K562 (cell line): Measurements from ENCODE around the gene PIP4K2C. TPM values are rescaled to one million over a fixed set of nuclear protein-coding genes. Genes with fewer than 3 reads are reported as not detected.

Source experiments
- ATAC-seq: fragments of 200-7000 bp; cut with Tn5 transposase; 3 replicates; pipeline ENCODE4 v1.9.1; 2020; ENCODE audit warnings: moderate library complexity
- BruUV-seq: library from RNA; stranded (reverse); fragments of 400-500 nt; replicated peaks from 2 replicates; lab custom pipeline; 2021; lab: Mats Ljungman, UMichigan
- CTCF ChIA-PET: fragments of 300-600 bp; formaldehyde crosslinking; extraction: SDS; loops from one replicate; lab custom pipeline; 2021; ENCODE audit warnings: low intra/inter-chr PET ratio; lab: Yijun Ruan, JAX
- POLR2A ChIA-PET: fragments of 300-600, 350-650 bp; sonication (Branson Sonifier 250); formaldehyde crosslinking; extraction: SDS; loops from one replicate; lab custom pipeline; 2021; ENCODE audit warnings: antibody characterized with exemption, inconsistent platforms; lab: Yijun Ruan, JAX
- DNase-seq, 4 experiments: peaks; one replicate each; pipeline versions ENCODE4 v3.0.0 to v3.0.0-alpha.2; 2011 to 2018; ENCODE audit warnings: low spot score in 3 of 4, mixed read lengths in 3 of 4; ENCODE audit errors: extremely low read depth in 1 of 4
- FAIRE-seq: peaks from 2 replicates; lab custom pipeline; 2011; peaks lifted over from hg19 to GRCh38; lab: Jason Lieb, UNC
- H2AFZ ChIP-seq: 2 replicates; pipeline ENCODE4 v1.6.0; 2011; ENCODE audit warnings: low read depth, low read length, control low read depth, inconsistent platforms
- H3K27ac ChIP-seq: fragments of 200-600 bp; 3 replicates; pipeline ENCODE4 v1.8.0; 2011; ENCODE audit warnings: low read depth, mild to moderate bottlenecking, control low read depth, inconsistent platforms, low read length, moderate library complexity, mixed read lengths; ENCODE audit errors: extremely low read depth
- H3K27me3 ChIP-seq, 2 experiments: fragments of 300-600 bp in 1 of 2; 2 replicates in 1 of 2; 3 replicates in 1 of 2; pipeline versions ENCODE4 v1.6.0 to v1.8.0; 2011; ENCODE audit warnings: inconsistent platforms in 2 of 2, low read length in 2 of 2, mild to moderate bottlenecking in 1 of 2, mixed read lengths in 1 of 2, moderate library complexity in 1 of 2; ENCODE audit not compliant: control insufficient read depth in 2 of 2, insufficient read depth in 2 of 2
- H3K36me3 ChIP-seq: fragments of 300-600 bp; 3 replicates; pipeline ENCODE4 v1.8.0; 2011; ENCODE audit warnings: mild to moderate bottlenecking, low read length, inconsistent platforms; ENCODE audit not compliant: control insufficient read depth, insufficient read depth
- H3K4me1 ChIP-seq, 2 experiments: fragments of 200-600 bp in 1 of 2; replicated peaks in 1 of 2; 2 replicates in 1 of 2; 3 replicates in 1 of 2; pipeline versions ENCODE4 v1.5.1 to v1.8.0; 2011; ENCODE audit warnings: inconsistent platforms in 2 of 2, low read length in 2 of 2, mild to moderate bottlenecking in 1 of 2, mixed read lengths in 1 of 2, moderate library complexity in 1 of 2; ENCODE audit not compliant: control insufficient read depth in 2 of 2, insufficient read depth in 2 of 2
- H3K4me2 ChIP-seq: 2 replicates; pipeline ENCODE4 v1.6.1; 2011; ENCODE audit warnings: low read length, control low read depth, inconsistent platforms, mixed read lengths; ENCODE audit not compliant: insufficient read depth
- H3K4me3 ChIP-seq: fragments of 200-600 bp; sonication (generic), shearing (Covaris generic); 2 replicates; pipeline ENCODE4 v1.5.1; 2016; ENCODE audit warnings: control low read depth, inconsistent platforms
- H3K79me2 ChIP-seq: fragments of 200-600 bp; 3 replicates; pipeline ENCODE4 v1.8.0; 2011; ENCODE audit warnings: low read length, inconsistent platforms; ENCODE audit not compliant: control insufficient read depth, insufficient read depth
- H3K9ac ChIP-seq, 2 experiments: 2 replicates each; pipeline versions ENCODE4 v1.6.0 to v1.6.1; 2011; ENCODE audit warnings: low read depth in 2 of 2, low read length in 2 of 2, control low read depth in 1 of 2, inconsistent platforms in 1 of 2, mild to moderate bottlenecking in 1 of 2, mixed read lengths in 1 of 2; ENCODE audit not compliant: insufficient read depth in 1 of 2
- H3K9me1 ChIP-seq: one replicate; pipeline ENCODE4 v1.6.0; 2011; ENCODE audit warnings: inconsistent platforms, mild to moderate bottlenecking, low read length, moderate library complexity; ENCODE audit not compliant: control insufficient read depth, insufficient read depth
- H3K9me3 ChIP-seq: replicated peaks from 2 replicates; pipeline ENCODE4 v1.5.1; 2011; ENCODE audit warnings: low read depth, low read length, inconsistent platforms; ENCODE audit not compliant: control insufficient read depth, insufficient read depth
- H4K20me1 ChIP-seq: replicated peaks from 2 replicates; pipeline ENCODE4 v1.6.1; 2011; ENCODE audit warnings: low read length, inconsistent platforms, mixed read lengths; ENCODE audit not compliant: control insufficient read depth, insufficient read depth
- CREM ChIP-seq: IDR thresholded peaks from 2 replicates; pipeline ENCODE4 v1.6.1; 2014; ENCODE audit warnings: antibody characterized with exemption, low read depth
- EGR1 ChIP-seq: fragments of 450-650 bp; conservative IDR thresholded peaks from 2 replicates; pipeline ENCODE4 v1.6.1; 2017; ENCODE audit warnings: mild to moderate bottlenecking
- KAT8 ChIP-seq: fragments of 450-650 bp; IDR thresholded peaks from 2 replicates; pipeline ENCODE4 v1.6.1; 2016; ENCODE audit warnings: low read depth, mild to moderate bottlenecking
- KLF10 ChIP-seq: fragments of 250-450 bp; sonication (Bioruptor Pico); IDR thresholded peaks from 2 replicates; pipeline ENCODE4 v1.6.1; 2021; ENCODE audit warnings: matching md5 sums
- SMARCE1 ChIP-seq: fragments of 450-650 bp; IDR thresholded peaks from 2 replicates; pipeline ENCODE4 v1.7.1; 2016; ENCODE audit warnings: mild to moderate bottlenecking
- SNRNP70 ChIP-seq: fragments of 200-400 bp; formaldehyde crosslinking; optimal IDR thresholded peaks from 2 replicates; pipeline ENCODE3; 2017; ENCODE audit warnings: low read depth, low read length
- STAT5A ChIP-seq: IDR thresholded peaks from 2 replicates; pipeline ENCODE4 v1.6.1; 2012; ENCODE audit warnings: low read length, inconsistent platforms, borderline replicate concordance
- ZNF347 ChIP-seq: fragments of 450-650 bp; formaldehyde crosslinking; IDR thresholded peaks from 2 replicates; pipeline ENCODE4 v1.4.0; 2020; ENCODE audit warnings: low read depth, mild to moderate bottlenecking, moderate library complexity
- ZNF76 ChIP-seq: fragments of 250-450 bp; sonication (Bioruptor Pico); IDR thresholded peaks from 2 replicates; pipeline ENCODE4 v1.4.0; 2020; ENCODE audit warnings: mild to moderate bottlenecking, moderate library complexity, borderline replicate concordance
- ZNF780A ChIP-seq: fragments of 250-450 bp; sonication (Bioruptor Pico); IDR thresholded peaks from 2 replicates; pipeline ENCODE4 v1.5.0; 2021; ENCODE audit warnings: mild to moderate bottlenecking
- WGBS: fragments of 100-300 bp; shearing (Covaris generic); methylation state at CpG from one replicate; pipeline ENCODE4 v1.1.6; 2016; ENCODE audit warnings: low coverage, mixed read lengths; ENCODE audit not compliant: insufficient coverage; ENCODE audit errors: missing lambda C conversion rate; 5-methylcytosine and 5-hydroxymethylcytosine counted together
- in situ Hi-C: fragments of 300-500 bp; cut with MboI; formaldehyde crosslinking; loops from 4 replicates; pipeline ENCODE4 v1.15.0; 2018; ENCODE audit warnings: inconsistent platforms, mixed read lengths
- intact Hi-C: fragments of 100-400 bp; cut with micrococcal nuclease; formaldehyde crosslinking; loops from 2 replicates; pipeline ENCODE4 v1.14.2; 2022
- polyA plus RNA-seq, 8 experiments: library from polyadenylated mRNA; depleted of rRNA in 4 of 8; stranded (reverse) in 5 of 8; unstranded in 3 of 8; fragments of >200 nt; fragmentation: Nextera tagmentation in 2 of 8; fragmentation: Illumina TruSeq in 1 of 8; extraction: Ambion mirVana in 2 of 8; extraction: Trizol in 1 of 8; gene quantifications; 2 replicates each; pipeline versions ENCODE4 v1.2.1 to v1.2.3, GENCODE V29; 2011 to 2014; ENCODE audit warnings: inconsistent platforms in 1 of 8, missing spikeins in 1 of 8
- total RNA-seq, 7 experiments: library from RNA; depleted of rRNA in 6 of 7; stranded (reverse); fragments of >200 nt in 6 of 7; fragmentation: Illumina TruSeq in 2 of 7; extraction: Trizol in 2 of 7; gene quantifications; 2 replicates each; pipeline versions ENCODE4 v1.2.1 to v1.2.3, GENCODE V29; 2011 to 2021; ENCODE audit warnings: low replicate concordance in 1 of 7
- TF ChIP-seq, protein P1 (sequence below), 2 experiments: fragments of 450-650 bp; IDR thresholded peaks; 2 replicates each; pipeline ENCODE4 v1.6.1; 2016; ENCODE audit warnings: mild to moderate bottlenecking in 2 of 2, borderline replicate concordance in 1 of 2, low read depth in 1 of 2, moderate library complexity in 1 of 2
- TF ChIP-seq, protein P2 (sequence below): sonication (generic); formaldehyde crosslinking; IDR thresholded peaks from 2 replicates; pipeline ENCODE4 v1.8.0; 2023; ENCODE audit warnings: mild to moderate bottlenecking, missing genetic modification reagents

The PIP4K2C gene
- total and polyA plus RNA-seq, 9 of the 15 experiments (the other 6 are each of a cell fraction or from before 2014, with no cell fraction given), result 9.0 to 41.4 (median 18.3) TPM

DNA sequence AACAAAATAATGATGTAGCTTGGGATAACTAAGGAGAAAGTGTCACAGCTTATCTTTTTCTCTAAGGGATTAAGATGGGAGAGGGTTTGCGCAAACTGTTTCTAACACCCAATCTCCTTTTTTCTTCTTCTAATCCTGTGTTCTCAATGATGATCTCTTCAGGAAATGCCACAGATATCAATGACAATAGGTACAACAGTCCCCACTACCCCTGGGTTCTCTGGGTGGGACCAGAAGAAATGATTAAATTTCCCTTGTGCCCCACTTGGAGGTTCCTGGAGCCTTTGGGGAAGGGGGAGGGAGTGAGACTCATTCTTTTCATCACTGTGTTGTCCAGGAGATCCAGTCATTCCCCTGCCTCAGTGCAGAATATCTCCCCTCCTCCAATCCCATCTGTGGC is 8.6 kb upstream of the PIP4K2C start:
- FAIRE-seq (no peak), ATAC-seq (no peak), DNase-seq (no peak)
- no peak overlapping the region for H3K27ac ChIP-seq
- H3K36me3 ChIP-seq, result peaks cover 74% of the 10 kb centered on the region; the same call in 2 of the 3 replicates
- no peaks in the 10 kb centered on the region for H3K79me2 ChIP-seq
- H3K4me3 ChIP-seq, result no peak overlapping the region
- ChIA-PET CTCF (interaction anchor here (0.6 to 4.6 kb wide), 6 partner anchors 39 to 323 kb away, joined by 3 to 36 read pairs (median 16); partner anchors contain the start of gene B4GALNT1), POLR2A (interaction anchor here (0.7 to 0.9 kb wide), 2 partner anchors 44 to 78 kb away, joined by 3 read pairs; no protein-coding TSS in a partner anchor)
- peaks cover 3% of the 10 kb centered on the region; the same call in 1 of the 2 replicates for H4K20me1 ChIP-seq
- no peak overlapping the region for H3K9ac ChIP-seq
- H3K4me1 ChIP-seq, result no peaks in the 10 kb centered on the region; a peak in 2 of 5 replicates
- in situ Hi-C loops (no loop called here), intact Hi-C loops (loop anchor here (1.0 to 2.0 kb wide), 4 partner anchors 50 to 322 kb away; partner anchors contain the start of genes B4GALNT1 and MBD6)
- no peaks in the 10 kb centered on the region for H3K9me1 ChIP-seq
- no TSS peak for BruUV-seq
- no peaks in the 10 kb centered on the region for H3K9me3 ChIP-seq
- no peak overlapping the region for H2AFZ ChIP-seq
- 89% methylated on average over 1 of the region's 1 CpG for WGBS
- no peak overlapping the region for H3K4me2 ChIP-seq
- H3K27me3 ChIP-seq, result no peaks in the 10 kb centered on the region
- TF ChIP-seq KAT8 (no peak), KLF10 (CRISPR knock-in tag) (no peak), SMARCE1 (no peak), CREM (no peak), ZNF347 (no peak), ZNF76 (CRISPR knock-in tag) (no peak), ZNF780A (CRISPR knock-in tag) (no peak), EGR1 (no peak), SNRNP70 (no peak), STAT5A (no peak)
- TF ChIP-seq, protein P1, sequence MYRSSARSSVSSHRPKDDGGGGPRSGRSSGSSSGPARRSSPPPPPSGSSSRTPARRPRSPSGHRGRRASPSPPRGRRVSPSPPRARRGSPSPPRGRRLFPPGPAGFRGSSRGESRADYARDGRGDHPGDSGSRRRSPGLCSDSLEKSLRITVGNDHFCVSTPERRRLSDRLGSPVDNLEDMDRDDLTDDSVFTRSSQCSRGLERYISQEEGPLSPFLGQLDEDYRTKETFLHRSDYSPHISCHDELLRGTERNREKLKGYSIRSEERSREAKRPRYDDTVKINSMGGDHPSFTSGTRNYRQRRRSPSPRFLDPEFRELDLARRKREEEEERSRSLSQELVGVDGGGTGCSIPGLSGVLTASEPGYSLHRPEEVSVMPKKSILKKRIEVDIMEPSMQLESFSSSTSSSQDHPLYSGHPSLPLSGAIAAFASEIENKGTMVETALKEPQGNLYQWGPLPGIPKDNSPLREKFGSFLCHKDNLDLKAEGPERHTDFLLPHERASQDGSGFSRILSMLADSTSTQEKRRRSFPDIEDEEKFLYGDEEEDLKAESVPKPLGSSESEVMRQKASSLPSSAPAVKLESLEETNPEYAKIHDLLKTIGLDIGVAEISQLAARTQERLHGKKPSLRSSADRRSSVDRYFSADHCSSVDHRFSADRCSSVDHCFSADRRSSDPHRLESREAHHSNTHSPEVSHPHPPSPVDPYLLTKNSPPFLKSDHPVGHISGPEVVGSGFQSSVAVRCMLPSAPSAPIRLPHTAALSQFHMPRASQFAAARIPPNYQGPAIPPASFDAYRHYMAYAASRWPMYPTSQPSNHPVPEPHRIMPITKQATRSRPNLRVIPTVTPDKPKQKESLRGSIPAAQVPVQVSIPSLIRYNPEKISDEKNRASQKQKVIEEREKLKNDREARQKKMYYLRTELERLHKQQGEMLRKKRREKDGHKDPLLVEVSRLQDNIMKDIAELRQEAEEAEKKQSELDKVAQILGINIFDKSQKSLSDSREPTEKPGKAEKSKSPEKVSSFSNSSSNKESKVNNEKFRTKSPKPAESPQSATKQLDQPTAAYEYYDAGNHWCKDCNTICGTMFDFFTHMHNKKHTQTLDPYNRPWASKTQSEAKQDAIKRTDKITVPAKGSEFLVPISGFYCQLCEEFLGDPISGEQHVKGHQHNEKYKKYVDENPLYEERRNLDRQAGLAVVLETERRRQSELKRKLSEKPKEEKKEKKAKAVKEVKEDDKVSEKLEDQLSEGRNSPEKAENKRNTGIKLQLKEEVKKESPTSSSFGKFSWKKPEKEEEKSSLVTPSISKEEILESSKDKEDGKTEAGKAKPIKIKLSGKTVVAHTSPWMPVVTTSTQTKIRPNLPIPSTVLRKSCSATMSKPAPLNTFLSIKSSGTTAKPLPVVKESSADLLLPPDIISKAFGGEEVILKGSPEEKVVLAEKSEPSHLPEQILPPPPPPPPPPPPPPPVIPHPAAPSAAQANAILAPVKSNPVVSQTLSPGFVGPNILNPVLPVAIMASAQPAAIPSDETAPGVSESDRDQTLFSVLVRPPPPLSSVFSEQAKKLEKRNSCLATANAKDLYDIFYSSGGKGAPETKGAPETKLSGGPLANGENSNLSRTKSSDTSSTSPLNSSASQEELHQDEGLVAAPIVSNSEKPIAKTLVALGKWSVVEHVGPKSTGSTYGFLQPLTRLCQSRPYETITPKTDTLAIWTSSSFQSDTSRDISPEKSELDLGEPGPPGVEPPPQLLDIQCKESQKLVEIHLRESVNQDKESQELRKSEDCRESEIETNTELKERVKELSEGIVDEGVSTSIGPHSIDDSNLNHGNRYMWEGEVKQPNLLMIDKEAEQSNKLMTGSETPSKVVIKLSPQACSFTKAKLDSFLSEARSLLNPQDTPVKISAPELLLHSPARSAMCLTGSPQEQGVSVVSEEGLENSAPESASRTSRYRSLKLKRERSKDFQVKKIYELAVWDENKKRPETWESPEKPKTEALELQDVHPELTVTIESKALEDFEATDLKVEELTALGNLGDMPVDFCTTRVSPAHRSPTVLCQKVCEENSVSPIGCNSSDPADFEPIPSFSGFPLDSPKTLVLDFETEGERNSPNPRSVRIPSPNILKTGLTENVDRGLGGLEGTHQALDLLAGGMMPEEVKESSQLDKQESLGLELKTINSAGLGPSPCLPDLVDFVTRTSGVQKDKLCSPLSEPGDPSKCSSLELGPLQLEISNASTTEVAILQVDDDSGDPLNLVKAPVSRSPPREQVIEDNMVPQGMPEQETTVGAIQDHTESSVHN (IDR thresholded peaks at IDR 0.05; ENCODE audit: borderline replicate concordance in 1 of 2, low read depth in 1 of 2), result no peak
- TF ChIP-seq, protein P2, sequence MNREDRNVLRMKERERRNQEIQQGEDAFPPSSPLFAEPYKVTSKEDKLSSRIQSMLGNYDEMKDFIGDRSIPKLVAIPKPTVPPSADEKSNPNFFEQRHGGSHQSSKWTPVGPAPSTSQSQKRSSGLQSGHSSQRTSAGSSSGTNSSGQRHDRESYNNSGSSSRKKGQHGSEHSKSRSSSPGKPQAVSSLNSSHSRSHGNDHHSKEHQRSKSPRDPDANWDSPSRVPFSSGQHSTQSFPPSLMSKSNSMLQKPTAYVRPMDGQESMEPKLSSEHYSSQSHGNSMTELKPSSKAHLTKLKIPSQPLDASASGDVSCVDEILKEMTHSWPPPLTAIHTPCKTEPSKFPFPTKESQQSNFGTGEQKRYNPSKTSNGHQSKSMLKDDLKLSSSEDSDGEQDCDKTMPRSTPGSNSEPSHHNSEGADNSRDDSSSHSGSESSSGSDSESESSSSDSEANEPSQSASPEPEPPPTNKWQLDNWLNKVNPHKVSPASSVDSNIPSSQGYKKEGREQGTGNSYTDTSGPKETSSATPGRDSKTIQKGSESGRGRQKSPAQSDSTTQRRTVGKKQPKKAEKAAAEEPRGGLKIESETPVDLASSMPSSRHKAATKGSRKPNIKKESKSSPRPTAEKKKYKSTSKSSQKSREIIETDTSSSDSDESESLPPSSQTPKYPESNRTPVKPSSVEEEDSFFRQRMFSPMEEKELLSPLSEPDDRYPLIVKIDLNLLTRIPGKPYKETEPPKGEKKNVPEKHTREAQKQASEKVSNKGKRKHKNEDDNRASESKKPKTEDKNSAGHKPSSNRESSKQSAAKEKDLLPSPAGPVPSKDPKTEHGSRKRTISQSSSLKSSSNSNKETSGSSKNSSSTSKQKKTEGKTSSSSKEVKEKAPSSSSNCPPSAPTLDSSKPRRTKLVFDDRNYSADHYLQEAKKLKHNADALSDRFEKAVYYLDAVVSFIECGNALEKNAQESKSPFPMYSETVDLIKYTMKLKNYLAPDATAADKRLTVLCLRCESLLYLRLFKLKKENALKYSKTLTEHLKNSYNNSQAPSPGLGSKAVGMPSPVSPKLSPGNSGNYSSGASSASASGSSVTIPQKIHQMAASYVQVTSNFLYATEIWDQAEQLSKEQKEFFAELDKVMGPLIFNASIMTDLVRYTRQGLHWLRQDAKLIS, result no peak
